SU-DHL-6 (cell line): ENCODE data around the gene ETV6.

ENCODE experiments used
- H2AFZ ChIP-seq: fragments of 200-600 bp; sonication (generic); 2 replicates; pipeline ENCODE4 v1.6.1; 2014; ENCODE audit warnings: low read depth, mild to moderate bottlenecking, moderate library complexity, mixed read lengths, antibody characterized with exemption, low read length; ENCODE audit not compliant: severe bottlenecking
- H3F3A ChIP-seq: fragments of 200-600 bp; shearing (Covaris generic); 2 replicates; pipeline ENCODE4 v1.6.0; 2016; ENCODE audit warnings: antibody characterized with exemption, mild to moderate bottlenecking; ENCODE audit not compliant: insufficient read depth
- H3K27ac ChIP-seq: fragments of 200-600 bp; sonication (generic); 2 replicates; pipeline ENCODE4 v1.5.1; 2016; ENCODE audit warnings: low read depth, mild to moderate bottlenecking, low read length, moderate library complexity, mixed read lengths
- H3K27me3 ChIP-seq: fragments of 200-600 bp; sonication (generic), shearing (Covaris generic); 2 replicates; pipeline ENCODE4 v1.6.0; 2014; ENCODE audit warnings: mild to moderate bottlenecking, low read length
- H3K36me3 ChIP-seq: fragments of 200-600 bp; sonication (generic); 2 replicates; pipeline ENCODE4 v1.6.1; 2014; ENCODE audit warnings: mild to moderate bottlenecking, low read length, mixed read lengths
- H3K4me2 ChIP-seq: fragments of 300-600, 200-600 bp; shearing (Covaris generic), sonication (generic); 2 replicates; pipeline ENCODE4 v1.6.0; 2014; ENCODE audit warnings: low read length, low read depth, mild to moderate bottlenecking; ENCODE audit not compliant: poor library complexity, severe bottlenecking
- H3K4me3 ChIP-seq: fragments of 200-600 bp; sonication (generic); 2 replicates; pipeline ENCODE4 v1.5.1; 2014; ENCODE audit warnings: antibody characterized with exemption, low read length, mild to moderate bottlenecking, mixed read lengths; ENCODE audit not compliant: insufficient read depth, poor library complexity, severe bottlenecking
- H3K79me2 ChIP-seq: fragments of 200-600 bp; sonication (generic); 2 replicates; pipeline ENCODE4 v1.6.1; 2014; ENCODE audit warnings: mild to moderate bottlenecking, low read length, moderate library complexity; ENCODE audit not compliant: insufficient read depth
- H3K9ac ChIP-seq: fragments of 200-600 bp; sonication (generic); 2 replicates; pipeline ENCODE4 v1.7.0; 2014; ENCODE audit warnings: mild to moderate bottlenecking, low read length
- H3K9me2 ChIP-seq: fragments of 200-600 bp; sonication (generic); replicated peaks from 2 replicates; pipeline ENCODE4 v1.6.1; 2014; ENCODE audit warnings: low read length; ENCODE audit not compliant: insufficient read depth
- H3K9me3 ChIP-seq: fragments of 200-600 bp; sonication (generic); 2 replicates; pipeline ENCODE4 v1.6.1; 2014; ENCODE audit warnings: low read length, mixed read lengths; ENCODE audit not compliant: insufficient read depth
- H4K20me1 ChIP-seq: fragments of 200-600 bp; sonication (generic); 2 replicates; pipeline ENCODE4 v1.6.1; 2014; ENCODE audit warnings: low read depth, mild to moderate bottlenecking, antibody characterized with exemption, low read length, moderate library complexity, mixed read lengths
- EZH2phosphoT487 ChIP-seq: fragments of 200-600 bp; sonication (generic), shearing (Covaris generic); conservative IDR thresholded peaks from 2 replicates; pipeline ENCODE4 v1.6.1; 2018; ENCODE audit warnings: mild to moderate bottlenecking, antibody characterized with exemption, low read length, moderate library complexity, mixed read lengths
- TF ChIP-seq, protein P1 (sequence below): fragments of 200-600 bp; sonication (generic); IDR thresholded peaks from one replicate; pipeline ENCODE4 v1.5.1; 2017; ENCODE audit warnings: antibody characterized with exemption, mild to moderate bottlenecking, low read length, moderate library complexity; ENCODE audit not compliant: insufficient read depth, poor library complexity, severe bottlenecking

The ETV6 gene

DNA sequence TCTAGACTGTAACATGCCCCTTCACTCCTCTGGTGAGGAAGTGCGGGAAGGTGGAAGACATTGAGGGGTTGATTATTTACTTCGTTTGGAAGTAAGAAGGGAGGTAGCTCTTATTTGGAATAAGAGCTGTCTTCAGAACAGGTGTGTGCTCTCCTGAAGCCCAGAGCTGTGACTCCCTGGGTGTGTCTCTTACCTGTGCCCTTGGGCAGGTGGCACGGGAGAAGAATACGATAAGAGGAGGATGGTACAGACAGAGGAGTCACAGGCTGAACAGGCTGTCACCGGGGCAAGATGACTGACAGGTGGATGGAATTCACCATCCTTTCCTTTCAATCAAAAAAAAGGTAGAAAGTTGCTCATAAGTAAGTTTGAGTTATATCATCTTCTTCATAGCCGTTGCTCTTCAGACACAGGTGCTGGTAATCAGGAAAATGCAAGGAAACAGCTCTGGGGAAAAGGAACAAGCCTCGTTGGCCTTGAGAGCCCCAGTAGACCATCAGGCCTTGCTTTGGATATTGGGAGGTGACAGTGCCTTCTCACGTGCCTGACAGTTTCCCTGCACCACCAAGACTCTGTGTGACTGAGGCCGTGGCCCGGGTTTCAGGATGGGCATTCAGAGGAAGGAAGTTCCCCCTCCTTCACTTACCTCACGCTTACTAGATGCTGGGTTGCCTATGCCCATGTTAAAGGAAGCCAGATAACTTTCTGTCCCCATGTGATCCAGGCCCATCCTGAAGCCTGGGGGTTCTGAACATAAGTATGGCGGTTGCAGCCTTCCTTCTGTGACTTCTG is 120.4 kb downstream of the ETV6 start:
- Histone ChIP-seq H3K9ac (no peak overlapping the region), H3K9me3 (no peaks in the 10 kb centered on the region), H4K20me1 (no peaks in the 10 kb centered on the region), H3K4me3 (no peak overlapping the region), H3F3A (no peaks in the 10 kb centered on the region), H3K27ac (no peak overlapping the region), H3K4me2 (no peak overlapping the region), H3K36me3 (no peaks in the 10 kb centered on the region), H3K27me3 (no peaks in the 10 kb centered on the region), H3K9me2 (no peaks in the 10 kb centered on the region), H2AFZ (no peak overlapping the region), H3K79me2 (no peaks in the 10 kb centered on the region)
- no peak for TF ChIP-seq EZH2phosphoT487
- TF ChIP-seq, protein P1, sequence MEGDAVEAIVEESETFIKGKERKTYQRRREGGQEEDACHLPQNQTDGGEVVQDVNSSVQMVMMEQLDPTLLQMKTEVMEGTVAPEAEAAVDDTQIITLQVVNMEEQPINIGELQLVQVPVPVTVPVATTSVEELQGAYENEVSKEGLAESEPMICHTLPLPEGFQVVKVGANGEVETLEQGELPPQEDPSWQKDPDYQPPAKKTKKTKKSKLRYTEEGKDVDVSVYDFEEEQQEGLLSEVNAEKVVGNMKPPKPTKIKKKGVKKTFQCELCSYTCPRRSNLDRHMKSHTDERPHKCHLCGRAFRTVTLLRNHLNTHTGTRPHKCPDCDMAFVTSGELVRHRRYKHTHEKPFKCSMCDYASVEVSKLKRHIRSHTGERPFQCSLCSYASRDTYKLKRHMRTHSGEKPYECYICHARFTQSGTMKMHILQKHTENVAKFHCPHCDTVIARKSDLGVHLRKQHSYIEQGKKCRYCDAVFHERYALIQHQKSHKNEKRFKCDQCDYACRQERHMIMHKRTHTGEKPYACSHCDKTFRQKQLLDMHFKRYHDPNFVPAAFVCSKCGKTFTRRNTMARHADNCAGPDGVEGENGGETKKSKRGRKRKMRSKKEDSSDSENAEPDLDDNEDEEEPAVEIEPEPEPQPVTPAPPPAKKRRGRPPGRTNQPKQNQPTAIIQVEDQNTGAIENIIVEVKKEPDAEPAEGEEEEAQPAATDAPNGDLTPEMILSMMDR = no peak

DNA sequence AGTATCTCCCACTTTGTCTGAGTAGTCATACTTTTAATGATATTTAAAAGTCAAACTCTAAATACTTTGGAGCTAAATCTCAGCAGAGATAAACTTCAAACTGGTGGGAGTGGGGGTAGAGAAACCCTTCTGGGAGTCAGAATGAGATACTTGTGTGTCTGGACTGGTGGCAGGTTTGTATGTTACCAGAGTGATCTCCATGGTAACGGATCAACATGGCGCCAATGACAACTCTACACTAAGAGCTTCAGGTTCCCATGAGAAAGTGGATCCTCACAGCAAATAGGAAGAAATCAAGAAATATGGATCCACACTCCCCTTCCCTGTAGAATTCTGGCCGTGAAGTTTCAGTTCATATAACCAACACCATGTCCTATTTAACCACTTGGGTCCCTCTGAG is 121.9 kb downstream of the ETV6 start:
- H3K79me2 ChIP-seq = no peaks in the 10 kb centered on the region
- no peaks in the 10 kb centered on the region for H3F3A ChIP-seq

DNA sequence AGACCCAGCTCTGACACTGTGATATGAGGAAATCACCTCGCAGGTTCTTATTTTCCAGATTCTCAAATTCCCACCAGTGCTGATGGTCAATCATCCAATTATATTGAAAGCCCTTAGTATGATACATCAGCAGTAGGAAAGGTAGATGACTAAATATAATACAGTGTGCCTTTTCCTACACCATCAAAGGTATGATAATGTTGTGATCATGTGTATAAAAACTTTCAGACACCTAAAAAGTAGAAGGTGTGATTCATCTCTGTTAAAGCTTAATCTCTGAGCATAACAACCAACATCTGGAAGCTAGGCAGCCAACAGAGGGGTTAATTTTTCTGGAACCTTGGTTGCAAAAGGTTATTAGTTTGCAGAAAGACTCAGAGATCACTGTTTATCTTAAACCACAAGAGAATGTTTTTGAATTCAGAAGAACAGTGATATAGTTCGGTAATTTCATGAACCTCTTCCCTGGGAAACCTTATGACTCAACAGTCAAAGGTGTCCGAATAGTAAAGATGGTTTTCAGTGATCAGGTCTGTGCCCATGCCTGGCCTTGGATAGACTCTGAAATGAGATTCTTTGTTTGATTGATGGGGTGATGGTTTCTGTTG is 122.5 kb downstream of the ETV6 start:
- Histone ChIP-seq H3F3A (no peaks in the 10 kb centered on the region), H3K9me3 (no peaks in the 10 kb centered on the region), H3K79me2 (no peaks in the 10 kb centered on the region), H3K27ac (no peak overlapping the region), H3K36me3 (no peaks in the 10 kb centered on the region), H4K20me1 (no peaks in the 10 kb centered on the region), H3K4me2 (no peak overlapping the region), H3K4me3 (no peak overlapping the region), H3K9me2 (no peaks in the 10 kb centered on the region), H3K27me3 (no peaks in the 10 kb centered on the region), H3K9ac (no peak overlapping the region), H2AFZ (no peak overlapping the region)
- TF ChIP-seq, protein P1 = no peak

More for the DNA sequence above, 121.9 kb downstream of the ETV6 start:
- Histone ChIP-seq H3K36me3 (no peaks in the 10 kb centered on the region), H4K20me1 (no peaks in the 10 kb centered on the region), H3K9me3 (no peaks in the 10 kb centered on the region), H3K9me2 (no peaks in the 10 kb centered on the region), H3K4me3 (no peak overlapping the region), H3K27me3 (no peaks in the 10 kb centered on the region), H3K9ac (no peak overlapping the region), H3K4me2 (no peak overlapping the region), H3K27ac (no peak overlapping the region), H2AFZ (no peak overlapping the region)
- TF ChIP-seq, protein P1 = no peak
- TF ChIP-seq EZH2phosphoT487 = no peak
